ENCODE results near the gene ADAM8. TPM values are rescaled to one million over a fixed set of nuclear protein-coding genes. Genes with fewer than 3 reads are reported as not detected.

ADAM8 gene
- total and polyA plus RNA-seq, 10 of the 15 experiments (the other 5 are each of a cell fraction or from before 2014, with no cell fraction given), result 0.37 to 92.7 (median 21.7) TPM

GRCh38 chr10:133219782-133220181, 56.9 kb downstream of the ADAM8 start (continued):
- TF ChIP-seq ZNF592 (IDR thresholded peaks at IDR 0.05) (no peak), NR2C2 (IDR thresholded peaks at IDR 0.05; ENCODE audit: borderline replicate concordance, control insufficient read depth, insufficient read length, low read depth) (no peak), NFYA (IDR thresholded peaks at IDR 0.05; ENCODE audit: borderline replicate concordance, low read depth, low read length) (no peak), RB1 (IDR thresholded peaks at IDR 0.05; ENCODE audit: borderline replicate concordance) (no peak), MXI1 (IDR thresholded peaks at IDR 0.05; ENCODE audit: low read depth, low read length) (no peak), RCOR1 (conservative IDR thresholded peaks at IDR 0.05; ENCODE audit: low read depth, low read length) (no peak), HDAC2 (IDR thresholded peaks at IDR 0.05) (no peak), NRF1 (conservative IDR thresholded peaks at IDR 0.05; ENCODE audit: low read depth, low read length) (no peak), LARP7 (IDR thresholded peaks at IDR 0.05) (no peak), PRDM15 (CRISPR knock-in tag; IDR thresholded peaks at IDR 0.05) (no peak)
